ENCODE results near the gene DCC. TPM values are rescaled to one million over a fixed set of nuclear protein-coding genes. Genes with fewer than 3 reads are reported as not detected.

The DCC gene
- total RNA-seq, 2 experiments from 2014 or later: not detected

DNA sequence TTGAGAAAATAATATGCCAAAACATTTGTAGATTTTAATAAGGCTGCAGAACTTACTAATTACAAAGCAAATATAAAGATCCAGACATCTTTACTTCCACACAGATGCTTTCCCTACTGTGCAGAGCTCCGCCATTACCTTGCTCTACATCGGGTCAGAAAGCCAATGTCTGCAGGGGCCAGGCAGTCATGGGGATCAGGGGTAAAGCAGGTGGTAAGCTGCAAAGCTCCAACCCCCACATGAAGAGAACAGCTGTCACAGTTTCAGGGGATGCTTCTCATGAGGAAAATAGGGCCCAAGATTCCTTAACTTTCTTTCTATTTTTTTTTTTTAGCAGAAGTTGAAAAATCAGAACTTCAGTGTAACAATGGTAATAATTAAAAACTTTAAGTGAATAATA lies 102.7 kb downstream of the DCC start:
- ChIA-PET CTCF (interaction anchor here (0.6 kb wide), 1 partner anchor 1133 kb away, joined by 3 read pairs; no protein-coding TSS in a partner anchor), POLR2A (no interaction called here)
- H3K27me3 Mint-ChIP-seq: no peaks in the 10 kb centered on the region
- peaks cover 0 to 5% of the 10 kb centered on the region in 2 experiments for H3K9me3 ChIP-seq (ENCODE audit: control insufficient read depth in 1 of 2, insufficient read depth in 1 of 2, low read length in 2 of 2)
- H3K4me3 Mint-ChIP-seq: no peak overlapping the region
- H3K4me3 ChIP-seq (ENCODE audit: low read length): no peak overlapping the region
- H3K36me3 Mint-ChIP-seq (ENCODE audit: low read depth): no peaks in the 10 kb centered on the region
- TF ChIP-seq, protein P1, sequence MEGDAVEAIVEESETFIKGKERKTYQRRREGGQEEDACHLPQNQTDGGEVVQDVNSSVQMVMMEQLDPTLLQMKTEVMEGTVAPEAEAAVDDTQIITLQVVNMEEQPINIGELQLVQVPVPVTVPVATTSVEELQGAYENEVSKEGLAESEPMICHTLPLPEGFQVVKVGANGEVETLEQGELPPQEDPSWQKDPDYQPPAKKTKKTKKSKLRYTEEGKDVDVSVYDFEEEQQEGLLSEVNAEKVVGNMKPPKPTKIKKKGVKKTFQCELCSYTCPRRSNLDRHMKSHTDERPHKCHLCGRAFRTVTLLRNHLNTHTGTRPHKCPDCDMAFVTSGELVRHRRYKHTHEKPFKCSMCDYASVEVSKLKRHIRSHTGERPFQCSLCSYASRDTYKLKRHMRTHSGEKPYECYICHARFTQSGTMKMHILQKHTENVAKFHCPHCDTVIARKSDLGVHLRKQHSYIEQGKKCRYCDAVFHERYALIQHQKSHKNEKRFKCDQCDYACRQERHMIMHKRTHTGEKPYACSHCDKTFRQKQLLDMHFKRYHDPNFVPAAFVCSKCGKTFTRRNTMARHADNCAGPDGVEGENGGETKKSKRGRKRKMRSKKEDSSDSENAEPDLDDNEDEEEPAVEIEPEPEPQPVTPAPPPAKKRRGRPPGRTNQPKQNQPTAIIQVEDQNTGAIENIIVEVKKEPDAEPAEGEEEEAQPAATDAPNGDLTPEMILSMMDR (IDR thresholded peaks at IDR 0.05): no peak
- intact Hi-C loops (cut with DNase I, micrococcal nuclease): no loop called here
- ATAC-seq (ENCODE audit: poor library complexity) (no peak), DNase-seq (no peak)
- no peaks in the 10 kb centered on the region for H3K27me3 ChIP-seq (ENCODE audit: control insufficient read depth in 1 of 2, insufficient read depth in 2 of 2, low read length in 2 of 2)
- no peak overlapping the region for H3K27ac Mint-ChIP-seq
- no peak overlapping the region for H3K27ac ChIP-seq (ENCODE audit: low read depth in 1 of 2, low read length in 2 of 2)
- no peaks in the 10 kb centered on the region for H3K4me1 ChIP-seq (ENCODE audit: insufficient read depth, low read length)
- no peaks in the 10 kb centered on the region for H3K36me3 ChIP-seq (ENCODE audit: insufficient read depth, low read length)
- H3K4me1 Mint-ChIP-seq (ENCODE audit: low read depth): no peaks in the 10 kb centered on the region
- no peaks in the 10 kb centered on the region for H3K9me3 Mint-ChIP-seq

DNA sequence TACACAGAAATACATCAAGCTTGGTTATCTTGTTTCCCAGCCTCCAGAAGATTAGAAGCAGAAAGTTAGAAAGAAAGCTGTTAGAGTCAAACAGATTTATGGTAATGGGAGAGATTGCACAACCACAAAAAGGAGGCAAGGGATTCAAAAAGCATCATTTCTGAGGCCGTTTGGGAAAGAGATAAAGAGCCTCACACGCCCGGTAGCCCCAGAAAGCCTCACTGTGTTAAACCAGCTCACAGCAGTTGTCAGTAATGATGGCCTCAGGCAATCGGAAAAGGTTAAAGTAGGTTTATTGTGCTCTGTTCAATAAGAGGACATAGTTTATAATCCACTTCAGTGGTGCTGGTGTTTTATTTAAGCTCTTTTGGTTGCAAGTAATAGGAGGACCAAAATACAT lies 111.3 kb downstream of the DCC start:
- CTCF ChIA-PET: no interaction called here
- POLR2A ChIA-PET: no interaction called here

DNA sequence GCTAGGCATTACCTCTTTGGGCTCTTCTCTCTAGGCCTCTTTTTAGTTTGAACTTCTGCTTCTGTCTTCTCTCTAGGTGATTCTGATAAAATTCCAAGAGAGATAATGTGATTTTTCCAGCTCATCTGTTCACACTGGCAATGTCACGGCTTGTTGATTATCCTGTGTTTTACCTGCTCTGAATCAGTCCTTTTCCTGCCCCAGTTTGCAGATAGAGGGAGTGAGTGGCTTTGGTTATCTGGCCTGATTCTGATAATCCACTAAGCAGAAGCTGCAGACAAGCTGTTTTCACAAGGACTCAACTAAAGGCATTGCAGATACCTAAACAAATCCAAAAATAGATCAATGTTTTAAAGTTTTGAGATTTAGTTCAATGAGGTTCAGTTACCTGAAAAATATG lies 111.9 kb downstream of the DCC start:
- H3K4me1 Mint-ChIP-seq (ENCODE audit: low read depth): no peaks in the 10 kb centered on the region
- Histone ChIP-seq H3K27me3 (ENCODE audit: control insufficient read depth in 1 of 2, insufficient read depth in 2 of 2, low read length in 2 of 2) (no peaks in the 10 kb centered on the region), H3K9me3 (ENCODE audit: control insufficient read depth in 1 of 2, insufficient read depth in 1 of 2, low read length in 2 of 2) (no peaks in the 10 kb centered on the region), H3K36me3 (ENCODE audit: insufficient read depth, low read length) (no peaks in the 10 kb centered on the region), H3K4me3 (ENCODE audit: low read length) (no peak overlapping the region), H3K27ac (ENCODE audit: low read depth in 1 of 2, low read length in 2 of 2) (no peak overlapping the region), H3K4me1 (ENCODE audit: insufficient read depth, low read length) (no peaks in the 10 kb centered on the region)
- no peak overlapping the region for H3K4me3 Mint-ChIP-seq
- no peaks in the 10 kb centered on the region for H3K36me3 Mint-ChIP-seq (ENCODE audit: low read depth)
- TF ChIP-seq, protein P1 (IDR thresholded peaks at IDR 0.05): no peak
- ATAC-seq (ENCODE audit: poor library complexity) (no peak), DNase-seq (no peak)
- H3K27ac Mint-ChIP-seq: no peak overlapping the region
- CTCF ChIA-PET: no interaction called here
- no peaks in the 10 kb centered on the region for H3K9me3 Mint-ChIP-seq
- intact Hi-C loops (cut with DNase I, micrococcal nuclease): no loop called here
- POLR2A ChIA-PET: no interaction called here
- H3K27me3 Mint-ChIP-seq: no peaks in the 10 kb centered on the region

More for the DNA sequence above, 111.3 kb downstream of the DCC start:
- Histone ChIP-seq H3K27ac (ENCODE audit: low read depth in 1 of 2, low read length in 2 of 2) (no peak overlapping the region), H3K36me3 (ENCODE audit: insufficient read depth, low read length) (no peaks in the 10 kb centered on the region), H3K9me3 (ENCODE audit: control insufficient read depth in 1 of 2, insufficient read depth in 1 of 2, low read length in 2 of 2) (no peaks in the 10 kb centered on the region), H3K4me3 (ENCODE audit: low read length) (no peak overlapping the region), H3K27me3 (ENCODE audit: control insufficient read depth in 1 of 2, insufficient read depth in 2 of 2, low read length in 2 of 2) (no peaks in the 10 kb centered on the region), H3K4me1 (ENCODE audit: insufficient read depth, low read length) (no peaks in the 10 kb centered on the region)
- H3K9me3 Mint-ChIP-seq: no peaks in the 10 kb centered on the region
- H3K4me1 Mint-ChIP-seq (ENCODE audit: low read depth): no peaks in the 10 kb centered on the region
- DNase-seq (no peak), ATAC-seq (ENCODE audit: poor library complexity) (no peak)
- TF ChIP-seq, protein P1 (IDR thresholded peaks at IDR 0.05): no peak
- no peak overlapping the region for H3K4me3 Mint-ChIP-seq
- no peaks in the 10 kb centered on the region for H3K36me3 Mint-ChIP-seq (ENCODE audit: low read depth)
- no peaks in the 10 kb centered on the region for H3K27me3 Mint-ChIP-seq
- intact Hi-C loops (cut with DNase I, micrococcal nuclease): no loop called here
- no peak overlapping the region for H3K27ac Mint-ChIP-seq
